ENCODE measurements around the gene SMARCD2.

Gene SMARCD2

GRCh38 chr17:63832014-63832413, 10.5 kb downstream of the SMARCD2 start:
- TF ChIP-seq, protein P1, sequence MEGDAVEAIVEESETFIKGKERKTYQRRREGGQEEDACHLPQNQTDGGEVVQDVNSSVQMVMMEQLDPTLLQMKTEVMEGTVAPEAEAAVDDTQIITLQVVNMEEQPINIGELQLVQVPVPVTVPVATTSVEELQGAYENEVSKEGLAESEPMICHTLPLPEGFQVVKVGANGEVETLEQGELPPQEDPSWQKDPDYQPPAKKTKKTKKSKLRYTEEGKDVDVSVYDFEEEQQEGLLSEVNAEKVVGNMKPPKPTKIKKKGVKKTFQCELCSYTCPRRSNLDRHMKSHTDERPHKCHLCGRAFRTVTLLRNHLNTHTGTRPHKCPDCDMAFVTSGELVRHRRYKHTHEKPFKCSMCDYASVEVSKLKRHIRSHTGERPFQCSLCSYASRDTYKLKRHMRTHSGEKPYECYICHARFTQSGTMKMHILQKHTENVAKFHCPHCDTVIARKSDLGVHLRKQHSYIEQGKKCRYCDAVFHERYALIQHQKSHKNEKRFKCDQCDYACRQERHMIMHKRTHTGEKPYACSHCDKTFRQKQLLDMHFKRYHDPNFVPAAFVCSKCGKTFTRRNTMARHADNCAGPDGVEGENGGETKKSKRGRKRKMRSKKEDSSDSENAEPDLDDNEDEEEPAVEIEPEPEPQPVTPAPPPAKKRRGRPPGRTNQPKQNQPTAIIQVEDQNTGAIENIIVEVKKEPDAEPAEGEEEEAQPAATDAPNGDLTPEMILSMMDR (IDR thresholded peaks at IDR 0.05; ENCODE audit: control insufficient read depth, insufficient read depth, low read depth, low read length, missing control alignments): no peak
- no peak overlapping the region for H3K4me3 ChIP-seq (ENCODE audit: control insufficient read depth, low read depth, low read length)
- DNase-seq (ENCODE audit: low read depth): no peak

DNA sequence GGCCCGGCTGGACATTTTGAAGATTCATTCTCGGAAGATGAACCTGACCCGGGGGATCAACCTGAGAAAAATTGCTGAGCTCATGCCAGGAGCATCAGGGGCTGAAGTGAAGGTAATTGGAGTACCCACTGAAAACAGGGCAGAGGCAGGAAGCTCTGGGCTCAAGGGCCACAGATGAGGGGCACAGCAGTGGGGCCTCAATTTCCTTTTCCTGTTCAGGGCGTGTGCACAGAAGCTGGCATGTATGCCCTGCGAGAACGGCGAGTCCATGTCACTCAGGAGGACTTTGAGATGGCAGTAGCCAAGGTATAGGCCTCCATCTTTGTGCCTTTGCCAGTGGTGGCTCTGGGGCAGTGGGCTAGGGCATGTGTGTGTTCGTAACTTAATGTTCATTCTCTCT, 11.0 kb downstream of the SMARCD2 start:
- DNase-seq (ENCODE audit: low read depth): no peak
- TF ChIP-seq, protein P1 (IDR thresholded peaks at IDR 0.05; ENCODE audit: control insufficient read depth, insufficient read depth, low read depth, low read length, missing control alignments): no peak
- H3K4me3 ChIP-seq (ENCODE audit: control insufficient read depth, low read depth, low read length): no peak overlapping the region

- TF ChIP-seq, protein P1 (IDR thresholded peaks at IDR 0.05; ENCODE audit: control insufficient read depth, insufficient read depth, low read depth, low read length, missing control alignments): no peak
- no peak overlapping the region for H3K4me3 ChIP-seq (ENCODE audit: control insufficient read depth, low read depth, low read length)
- no peak for DNase-seq (ENCODE audit: low read depth)
Measured at GRCh38 chr17:63830904-63831491, 11.5 kb downstream of the SMARCD2 start.

- no peak for DNase-seq (ENCODE audit: low read depth)
- TF ChIP-seq, protein P1 (IDR thresholded peaks at IDR 0.05; ENCODE audit: control insufficient read depth, insufficient read depth, low read depth, low read length, missing control alignments): no peak
- H3K4me3 ChIP-seq (ENCODE audit: control insufficient read depth, low read depth, low read length): no peak overlapping the region
Measured at GRCh38 chr17:63830278-63830677, 12.2 kb downstream of the SMARCD2 start.

DNA sequence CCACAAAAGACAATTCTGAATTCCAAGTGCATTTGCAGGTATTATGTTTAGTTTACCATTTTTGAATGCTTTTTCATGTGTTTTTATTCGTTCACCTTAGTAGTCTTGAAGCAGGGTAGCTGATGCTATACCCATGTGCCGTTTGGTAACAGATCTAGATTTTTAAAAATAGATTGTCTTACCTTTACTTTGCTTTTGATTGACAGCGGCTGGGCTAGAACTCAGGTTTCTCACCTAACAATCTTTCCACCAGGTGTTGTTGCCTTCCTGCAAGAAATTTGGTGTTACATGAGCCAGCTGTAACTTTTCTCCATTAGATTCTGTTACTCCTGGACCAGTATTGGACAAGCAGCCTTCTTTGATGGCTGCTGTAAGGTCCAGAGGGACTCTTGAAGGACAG, 13.5 kb downstream of the SMARCD2 start:
- TF ChIP-seq, protein P1 (IDR thresholded peaks at IDR 0.05; ENCODE audit: control insufficient read depth, insufficient read depth, low read depth, low read length, missing control alignments): no peak
- H3K4me3 ChIP-seq (ENCODE audit: control insufficient read depth, low read depth, low read length): no peak overlapping the region
- no peak for DNase-seq (ENCODE audit: low read depth)

DNA sequence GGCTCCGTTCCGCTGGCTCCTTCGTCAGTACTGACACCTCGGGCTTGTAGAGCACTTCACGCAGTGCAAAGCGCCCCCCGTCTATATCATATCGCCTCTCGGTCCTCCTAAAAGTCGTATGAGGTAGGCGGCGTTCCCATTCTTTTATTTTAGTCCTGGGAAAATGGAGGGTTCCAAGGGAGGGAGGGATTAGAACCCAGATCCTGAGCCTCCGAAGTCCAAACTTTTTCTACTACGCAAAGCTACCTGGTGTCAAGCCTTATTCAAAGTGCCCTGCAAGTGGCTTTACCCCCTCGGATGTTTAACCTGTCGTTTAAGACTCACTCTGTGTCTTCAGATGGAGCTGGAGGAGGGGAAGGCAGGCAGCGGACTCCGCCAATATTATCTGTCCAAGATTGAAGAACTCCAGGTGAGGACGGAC, 14.7 kb downstream of the SMARCD2 start:
- TF ChIP-seq, protein P1 (IDR thresholded peaks at IDR 0.05; ENCODE audit: control insufficient read depth, insufficient read depth, low read depth, low read length, missing control alignments): no peak
- no peak for DNase-seq (ENCODE audit: low read depth)
- peak overlapping the region; percentile 69 for H3K4me3 ChIP-seq (ENCODE audit: control insufficient read depth, low read depth, low read length)

All from AG09309 (cell line).